ENCODE data around the gene PRSS35. TPM values are rescaled to one million over a fixed set of nuclear protein-coding genes. Genes with fewer than 3 reads are reported as not detected.

Gene PRSS35
- total RNA-seq, 3 donors from 2014 or later: 0.14 TPM; not detected in 2

- H3K9me3 ChIP-seq: no peaks in the 10 kb centered on the region
- peaks cover 7% of the 10 kb centered on the region for H3K4me1 ChIP-seq (ENCODE audit: low read depth)
- no peaks in the 10 kb centered on the region for H3K36me3 ChIP-seq (ENCODE audit: low read depth)
- DNase-seq: no peak
- intact Hi-C loops (cut with DNase I, micrococcal nuclease): no loop called here
- H3K4me3 ChIP-seq: no peak overlapping the region
- ATAC-seq: peak; percentile 32
- TF ChIP-seq, protein P1, sequence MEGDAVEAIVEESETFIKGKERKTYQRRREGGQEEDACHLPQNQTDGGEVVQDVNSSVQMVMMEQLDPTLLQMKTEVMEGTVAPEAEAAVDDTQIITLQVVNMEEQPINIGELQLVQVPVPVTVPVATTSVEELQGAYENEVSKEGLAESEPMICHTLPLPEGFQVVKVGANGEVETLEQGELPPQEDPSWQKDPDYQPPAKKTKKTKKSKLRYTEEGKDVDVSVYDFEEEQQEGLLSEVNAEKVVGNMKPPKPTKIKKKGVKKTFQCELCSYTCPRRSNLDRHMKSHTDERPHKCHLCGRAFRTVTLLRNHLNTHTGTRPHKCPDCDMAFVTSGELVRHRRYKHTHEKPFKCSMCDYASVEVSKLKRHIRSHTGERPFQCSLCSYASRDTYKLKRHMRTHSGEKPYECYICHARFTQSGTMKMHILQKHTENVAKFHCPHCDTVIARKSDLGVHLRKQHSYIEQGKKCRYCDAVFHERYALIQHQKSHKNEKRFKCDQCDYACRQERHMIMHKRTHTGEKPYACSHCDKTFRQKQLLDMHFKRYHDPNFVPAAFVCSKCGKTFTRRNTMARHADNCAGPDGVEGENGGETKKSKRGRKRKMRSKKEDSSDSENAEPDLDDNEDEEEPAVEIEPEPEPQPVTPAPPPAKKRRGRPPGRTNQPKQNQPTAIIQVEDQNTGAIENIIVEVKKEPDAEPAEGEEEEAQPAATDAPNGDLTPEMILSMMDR (IDR thresholded peaks at IDR 0.05): no peak
These were observed 2.9 kb upstream of the PRSS35 start for GRCh38 chr6:83509441-83509840.

DNA sequence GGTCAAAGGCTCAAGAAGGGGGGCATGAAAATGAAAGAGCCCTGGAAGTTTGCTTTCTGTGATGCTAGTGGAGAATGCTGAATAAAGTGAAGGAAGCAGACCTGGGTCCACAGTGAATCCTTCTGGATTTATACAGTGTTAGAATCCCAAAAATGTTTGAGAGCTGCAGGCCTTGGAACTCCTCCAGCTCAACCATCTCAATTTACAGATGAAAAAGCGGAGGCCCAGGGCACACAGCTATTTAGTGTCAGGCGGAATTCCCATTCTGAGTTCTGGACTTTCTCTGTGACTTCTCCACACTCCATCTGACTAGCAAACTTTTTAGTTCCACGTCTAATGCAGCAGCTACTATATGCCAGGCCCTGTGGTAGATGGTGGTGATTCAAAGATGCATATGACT lies 1.5 kb upstream of the PRSS35 start:
- Histone ChIP-seq H3K36me3 (ENCODE audit: low read depth) (no peaks in the 10 kb centered on the region), H3K9me3 (no peaks in the 10 kb centered on the region), H3K4me3 (no peak overlapping the region), H3K4me1 (ENCODE audit: low read depth) (peaks cover 7% of the 10 kb centered on the region)
- TF ChIP-seq, protein P1 (IDR thresholded peaks at IDR 0.05): no peak
- ATAC-seq (no peak), DNase-seq (no peak)
- intact Hi-C loops (cut with DNase I, micrococcal nuclease): loop anchor here (5.0 to 10.0 kb wide), 5 partner anchors 93 to 436 kb away; no protein-coding TSS in a partner anchor

GRCh38 chr6:83511266-83511665 lies 1.1 kb upstream of the PRSS35 start:
- H3K4me3 ChIP-seq: no peak overlapping the region
- no peaks in the 10 kb centered on the region for H3K9me3 ChIP-seq
- peaks cover 7% of the 10 kb centered on the region for H3K4me1 ChIP-seq (ENCODE audit: low read depth)
- no peak for ATAC-seq
- intact Hi-C loops (cut with DNase I, micrococcal nuclease): loop anchor here (5.0 to 10.0 kb wide), 5 partner anchors 94 to 436 kb away; no protein-coding TSS in a partner anchor
- no peak for DNase-seq
- TF ChIP-seq, protein P1 (IDR thresholded peaks at IDR 0.05): no peak
- no peaks in the 10 kb centered on the region for H3K36me3 ChIP-seq (ENCODE audit: low read depth)

- intact Hi-C loops (cut with DNase I, micrococcal nuclease): loop anchor here (5.0 to 10.0 kb wide), 5 partner anchors 97 to 440 kb away; no protein-coding TSS in a partner anchor
- no peaks in the 10 kb centered on the region for H3K9me3 ChIP-seq
- no peak overlapping the region for H3K4me3 ChIP-seq
- TF ChIP-seq, protein P1 (IDR thresholded peaks at IDR 0.05): no peak
- DNase-seq: no peak
- H3K36me3 ChIP-seq (ENCODE audit: low read depth): no peaks in the 10 kb centered on the region
- H3K4me1 ChIP-seq (ENCODE audit: low read depth): peaks cover 7% of the 10 kb centered on the region
- no peak for ATAC-seq
These were observed 2.1 kb downstream of the PRSS35 start for GRCh38 chr6:83514466-83514865.

DNA sequence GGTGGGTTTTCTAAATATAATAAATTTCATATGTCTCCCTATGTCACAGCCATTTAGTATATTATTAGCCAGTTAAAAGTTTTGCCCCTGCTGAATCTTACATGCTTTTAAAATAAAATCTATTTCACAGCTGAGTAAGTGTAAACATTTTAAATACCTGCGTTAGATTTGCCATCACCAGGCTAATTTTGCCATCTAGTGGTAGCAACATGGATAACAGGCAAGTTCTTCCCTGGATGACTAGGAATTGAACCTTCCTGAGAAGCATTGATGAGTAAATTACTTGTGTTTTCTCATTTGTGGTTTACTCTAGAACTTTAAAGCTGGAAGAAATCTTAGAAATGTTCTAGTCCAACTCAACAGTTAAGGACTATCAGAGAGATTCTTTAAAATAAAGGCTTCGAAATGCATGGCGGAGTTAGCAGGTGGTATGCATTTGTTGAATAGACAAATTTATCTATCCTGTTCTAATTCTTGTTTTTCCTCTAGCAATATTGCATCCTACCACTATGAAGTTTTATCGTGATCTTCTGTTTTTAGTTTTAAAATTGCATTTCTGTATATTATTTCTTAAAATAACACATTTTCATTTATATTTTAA lies 2.6 kb downstream of the PRSS35 start:
- Histone ChIP-seq H3K4me3 (no peak overlapping the region), H3K36me3 (ENCODE audit: low read depth) (no peaks in the 10 kb centered on the region), H3K4me1 (ENCODE audit: low read depth) (peaks cover 7% of the 10 kb centered on the region), H3K9me3 (no peaks in the 10 kb centered on the region)
- intact Hi-C loops (cut with DNase I, micrococcal nuclease): loop anchor here (5.0 to 10.0 kb wide), 5 partner anchors 98 to 440 kb away; no protein-coding TSS in a partner anchor
- peak; percentile 57 for ATAC-seq
- DNase-seq: peak in 1 of 3 donors; percentile 74
- TF ChIP-seq, protein P1 (IDR thresholded peaks at IDR 0.05): peak; percentile 46

Data from mucosa of descending colon (tissue), 3 donors.